DMS53 (cell line): Measurements from ENCODE around the gene STRBP.

Experiments used
- DNase-seq: peaks from one replicate; lab custom pipeline; 2025; lab: John Stamatoyannopoulos, UW

The STRBP gene

GRCh38 chr9:123128591-123128990 lies 139.8 kb downstream of the STRBP start:
- DNase-seq, result no peak

DNA sequence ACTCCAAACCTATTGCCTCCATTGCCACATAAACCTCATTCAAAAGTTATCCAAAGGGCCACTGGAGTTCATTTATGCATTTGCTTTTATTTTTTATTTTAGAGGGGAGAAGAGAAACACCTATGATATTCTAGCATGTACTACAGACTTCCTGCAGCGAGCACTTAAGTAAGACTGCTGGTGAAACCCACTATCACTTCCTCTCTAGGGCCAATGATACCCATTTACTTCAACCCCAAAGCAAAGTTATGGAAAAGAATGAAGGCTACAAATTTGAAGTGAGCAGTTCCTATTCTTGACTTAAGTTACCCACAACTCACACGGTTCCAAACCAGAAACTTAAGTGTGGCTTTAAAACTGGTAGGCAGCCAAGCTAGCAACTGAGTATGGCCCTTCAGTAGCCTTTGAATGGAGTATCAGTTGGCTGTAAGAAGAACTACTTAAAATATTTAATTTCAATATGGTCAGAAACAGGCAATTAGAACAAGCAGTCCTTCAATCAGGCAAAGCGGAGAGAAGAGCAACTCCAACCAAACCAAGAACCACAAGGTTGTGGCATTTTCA lies 140.8 kb downstream of the STRBP start:
- DNase-seq, result no peak

DNA sequence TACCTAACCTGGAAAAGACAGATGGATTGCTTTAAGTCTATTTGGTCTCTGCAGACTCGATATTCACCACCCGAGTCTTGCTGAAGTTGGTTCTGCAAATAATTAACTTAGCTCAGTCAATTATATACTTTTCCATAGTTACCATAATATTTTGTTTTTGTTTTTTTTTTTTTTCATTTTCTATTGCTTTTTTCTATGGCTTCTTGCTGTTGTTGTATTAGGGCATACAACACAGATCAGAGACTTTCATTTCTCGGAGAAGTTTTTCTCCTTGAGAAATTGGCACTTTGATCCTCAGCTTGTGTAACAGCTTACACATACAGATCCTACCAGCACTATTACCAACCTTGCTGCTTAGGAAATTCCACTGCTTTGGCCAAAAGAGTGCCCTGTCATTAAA lies 146.9 kb downstream of the STRBP start:
- peak; percentile 10 for DNase-seq

DNA sequence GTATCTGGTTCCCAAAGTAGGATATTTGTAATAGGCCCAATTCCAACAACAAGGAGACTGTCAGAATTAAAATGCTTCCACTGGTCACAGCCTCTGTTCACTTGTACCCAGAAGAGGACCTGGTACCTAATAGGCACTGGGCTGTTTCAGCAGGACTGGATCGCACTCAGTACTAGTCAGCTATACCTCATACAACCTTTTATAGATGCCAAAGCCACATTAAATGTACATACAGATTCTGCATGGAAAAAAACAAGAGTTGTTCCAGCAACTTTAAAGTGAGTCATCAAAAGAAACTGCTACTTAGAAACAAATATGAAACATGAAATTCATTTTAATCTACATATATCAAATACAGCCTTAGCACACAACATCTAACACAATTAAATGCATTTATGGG lies 147.4 kb downstream of the STRBP start:
- no peak for DNase-seq

DNA sequence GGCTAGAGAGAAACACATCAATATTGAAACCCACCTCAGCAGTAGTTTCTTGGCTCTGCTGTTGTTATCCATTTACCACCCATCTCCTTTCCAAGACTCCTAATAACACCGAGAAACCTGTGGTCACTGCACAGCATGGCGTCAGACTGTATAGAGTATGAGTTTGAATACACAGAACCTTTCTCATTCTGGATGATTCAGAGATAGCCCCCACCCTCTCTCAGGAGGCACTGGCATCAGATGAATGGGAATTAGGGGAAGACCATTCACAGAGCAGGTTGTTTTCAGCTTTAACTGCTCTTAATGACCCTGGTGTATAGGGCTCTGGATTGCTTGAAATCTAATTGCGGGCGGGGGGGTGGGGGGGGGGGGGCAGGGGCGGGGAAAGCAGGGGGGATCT lies 148.3 kb downstream of the STRBP start:
- no peak for DNase-seq

- no peak for DNase-seq
Measured at GRCh38 chr9:123119566-123119965, 148.8 kb downstream of the STRBP start.

DNA sequence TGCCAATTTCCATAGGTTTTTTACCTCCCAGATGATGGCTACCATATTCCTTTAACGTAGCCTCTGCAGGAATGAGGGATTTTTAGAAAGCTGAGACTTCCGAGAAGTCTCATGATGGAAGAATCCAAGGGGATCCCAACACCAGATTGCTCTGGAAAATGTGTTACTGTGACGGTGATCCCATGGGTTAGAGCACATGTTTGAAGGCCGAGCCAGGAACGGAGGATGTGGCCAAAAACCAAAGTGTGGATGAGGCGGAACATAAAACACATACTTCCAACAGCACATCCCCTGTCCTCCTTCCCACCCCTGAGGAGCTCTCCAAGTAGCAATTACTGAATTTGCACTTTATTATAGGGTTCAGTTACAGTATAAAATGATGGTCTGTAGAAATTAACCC lies 152.3 kb downstream of the STRBP start:
- no peak for DNase-seq

DNA sequence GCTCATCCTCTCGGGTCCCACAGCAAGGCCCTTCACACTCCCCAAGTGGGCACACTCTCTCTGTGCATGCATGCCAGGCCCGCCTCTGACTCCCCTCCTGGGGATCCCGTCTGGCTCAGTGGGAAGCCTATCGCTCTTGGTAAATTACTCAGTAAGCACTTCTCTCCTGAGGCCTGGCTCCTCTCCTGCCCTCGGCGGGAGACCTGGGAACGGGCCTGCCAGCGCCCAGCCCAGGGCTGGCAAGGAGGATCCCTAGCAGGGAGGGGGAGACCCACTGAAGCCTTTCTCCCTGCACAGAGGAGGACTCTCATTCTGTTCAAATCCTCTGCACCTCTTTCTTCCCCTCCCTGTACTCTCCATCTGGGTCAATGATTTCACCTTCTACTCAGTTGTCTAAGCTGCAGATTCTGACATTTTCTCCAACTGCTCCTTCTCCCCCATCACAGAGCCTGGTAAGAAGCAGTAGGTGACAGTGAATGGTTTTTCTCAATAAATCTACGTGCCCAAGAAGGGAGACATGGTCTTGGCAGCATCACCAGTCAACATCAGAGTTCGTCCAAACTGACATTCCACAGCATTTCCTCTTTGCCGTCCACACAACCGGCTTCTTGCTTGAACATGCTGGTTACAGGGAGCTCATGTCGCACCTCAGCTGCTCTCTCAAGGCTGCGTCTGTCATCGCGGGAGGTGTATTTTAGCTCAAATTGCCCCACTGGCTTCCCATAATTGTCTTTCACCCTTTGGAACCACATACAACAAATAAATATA lies 153.1 kb downstream of the STRBP start:
- DNase-seq, result no peak

DNA sequence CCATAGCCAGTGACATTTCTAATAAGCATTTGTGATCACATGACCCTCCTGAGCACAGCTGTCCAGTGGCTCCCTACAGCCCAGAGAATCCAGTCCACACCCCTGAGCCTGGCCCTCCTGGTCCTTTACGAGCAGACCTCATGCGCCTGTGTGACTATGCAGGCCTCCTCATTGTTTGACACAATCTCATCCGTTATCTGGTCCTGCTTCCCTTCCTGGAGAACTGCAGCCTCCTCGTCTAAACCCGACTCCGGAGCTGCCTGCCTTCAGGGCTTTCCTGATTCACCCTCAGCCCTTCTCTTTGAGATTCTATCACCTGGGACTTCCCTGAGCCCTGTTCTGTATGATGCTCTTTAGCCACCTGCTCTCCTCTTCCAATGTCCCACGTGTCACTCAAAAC lies 155.2 kb downstream of the STRBP start:
- DNase-seq, result no peak

- DNase-seq, result peak; percentile 82
Measured at GRCh38 chr9:123112015-123112975, 156.1 kb downstream of the STRBP start.

DNA sequence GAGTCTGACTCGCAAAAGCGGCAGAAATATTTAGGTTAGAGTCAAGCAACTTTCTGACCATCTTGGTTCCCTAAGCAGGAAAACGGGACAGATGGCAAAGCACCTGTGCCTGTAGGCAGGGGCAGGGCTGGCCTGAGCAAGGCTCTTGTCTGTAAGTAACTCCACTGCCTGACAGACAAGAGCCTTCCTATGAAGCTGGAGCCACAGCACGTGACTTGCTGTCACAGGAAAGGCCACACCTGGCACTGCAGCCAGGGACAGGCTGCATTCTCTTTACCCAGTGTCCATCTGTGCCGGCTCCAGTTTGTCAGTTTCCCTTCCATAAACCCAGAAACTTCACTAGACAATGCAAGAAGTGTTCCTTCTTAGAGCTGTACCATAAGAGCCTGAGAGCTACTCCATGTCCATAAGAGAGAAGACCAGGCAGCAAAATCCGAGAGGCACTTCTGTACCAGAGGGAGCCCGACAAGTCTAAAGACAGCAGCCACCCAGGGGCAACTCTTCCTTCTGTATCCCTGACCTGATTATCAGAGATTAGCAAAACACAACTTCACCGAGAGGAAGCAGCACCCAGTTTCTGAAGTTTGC lies 156.9 kb downstream of the STRBP start:
- peak; percentile 89 for DNase-seq

GRCh38 chr9:123109540-123110279 lies 158.7 kb downstream of the STRBP start:
- DNase-seq, result no peak

DNA sequence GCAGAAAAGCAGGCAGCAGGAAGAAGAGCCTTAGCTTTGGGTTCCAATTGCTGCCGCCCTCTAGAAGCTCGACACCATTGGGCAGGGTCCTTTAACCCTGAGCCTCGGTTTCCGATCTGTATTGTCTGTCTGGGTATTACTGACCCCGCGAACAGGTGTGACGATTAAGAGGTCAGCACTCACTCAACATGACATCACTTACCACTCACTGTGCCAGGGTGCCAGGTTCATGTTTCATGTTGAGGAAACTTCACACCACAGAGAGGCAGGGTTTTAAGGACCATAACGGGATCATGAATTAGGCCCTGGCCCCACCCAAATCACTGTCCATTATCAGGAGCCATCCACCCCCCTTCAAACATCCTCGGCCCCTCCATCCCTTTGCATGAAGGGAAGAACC lies 159.4 kb downstream of the STRBP start:
- no peak for DNase-seq

- DNase-seq, result peak; percentile 15
Measured at GRCh38 chr9:123107639-123108285, 160.6 kb downstream of the STRBP start.

GRCh38 chr9:123105490-123105889 lies 162.9 kb downstream of the STRBP start:
- DNase-seq, result no peak

- no peak for DNase-seq
Measured at GRCh38 chr9:123104807-123105206, 163.6 kb downstream of the STRBP start.

DNA sequence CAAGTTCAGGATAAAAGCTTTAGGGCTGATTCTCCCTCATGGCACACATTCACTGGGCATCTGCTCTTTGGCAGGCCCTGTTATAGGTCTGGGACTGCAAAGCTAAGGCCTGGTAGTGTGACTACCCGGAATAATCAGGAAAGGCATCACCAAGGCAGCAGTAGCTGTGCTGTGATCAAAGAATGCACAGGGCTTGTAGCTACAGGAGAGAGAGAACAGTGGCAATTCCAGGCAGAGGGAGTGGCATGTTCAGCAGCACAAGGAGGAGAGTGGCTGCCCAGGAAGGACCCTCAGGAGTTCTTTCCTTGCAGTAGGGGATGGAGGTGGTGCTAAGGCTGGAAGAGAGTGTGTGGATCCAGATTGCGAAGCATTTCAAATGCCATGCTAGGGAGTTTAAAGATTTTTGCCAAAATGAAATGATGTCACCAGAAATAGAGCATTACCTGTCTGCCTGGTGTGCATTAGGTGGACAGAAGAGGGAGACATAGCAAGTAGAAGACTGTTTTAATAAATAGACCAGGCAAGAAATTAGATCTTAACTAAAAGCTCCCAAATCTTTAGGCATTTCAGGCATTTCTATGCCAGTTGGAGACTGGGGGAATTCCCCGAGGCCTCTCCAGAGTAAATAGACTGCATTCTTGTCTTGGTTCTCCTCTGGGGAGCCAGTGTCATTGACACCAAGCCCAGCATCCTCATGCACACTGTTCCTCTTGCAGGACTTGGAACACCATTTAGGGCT lies 165.8 kb downstream of the STRBP start:
- DNase-seq, result peak; percentile 19

- no peak for DNase-seq
Measured at GRCh38 chr9:123099548-123099947, 168.8 kb downstream of the STRBP start.

DNA sequence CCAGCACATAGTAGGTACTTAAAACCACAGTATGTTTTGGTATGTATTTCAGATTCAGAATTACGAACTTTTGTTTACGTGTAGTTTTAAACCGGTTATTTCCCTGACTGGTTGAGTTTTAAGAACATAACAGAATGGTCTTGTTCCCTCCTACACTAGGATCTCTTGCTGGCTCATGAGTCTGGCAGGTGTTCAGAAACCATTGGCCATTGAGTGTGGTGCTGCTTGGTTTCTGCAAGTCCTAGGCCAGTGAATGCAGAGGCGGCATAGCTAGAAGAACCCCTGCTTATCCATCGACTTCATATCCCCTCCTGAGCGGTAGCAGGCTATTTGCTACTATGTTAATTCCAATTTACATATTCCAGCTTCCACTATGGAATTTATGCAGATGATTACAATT lies 169.3 kb downstream of the STRBP start:
- DNase-seq, result peak; percentile 16

DNA sequence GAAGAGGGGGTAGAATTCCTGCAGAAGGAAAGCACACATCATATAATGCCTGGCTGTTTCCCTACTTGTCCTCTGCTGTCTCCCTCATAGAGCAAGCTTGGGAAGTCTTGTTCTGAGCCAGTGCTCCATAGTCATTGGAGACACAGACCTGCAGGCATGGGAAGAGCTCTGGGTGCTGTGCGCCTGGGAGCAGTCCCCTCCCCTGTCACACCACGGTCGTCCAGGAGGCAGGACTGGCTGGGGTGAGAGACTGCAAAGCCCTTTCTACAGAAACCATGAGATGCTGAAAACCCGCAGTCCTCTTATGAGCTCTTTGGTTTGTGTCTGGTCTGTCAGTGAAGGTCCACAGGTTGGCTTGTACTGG lies 170.3 kb downstream of the STRBP start:
- DNase-seq, result no peak
